Spleen (tissue), 11 donors: ENCODE measurements around the gene MIR17HG. TPM values are rescaled to one million over a fixed set of nuclear protein-coding genes. Genes with fewer than 3 reads are reported as not detected.

ENCODE experiments used
- DNase-seq: peaks from one replicate; pipeline ENCODE4 v3.0.0-alpha.2; 2020
- H3K27ac ChIP-seq, 8 donors: fragments of 200-600 bp; sonication (generic) in 7 of 8; 1 replicate in 4 of 8; 2 replicates in 4 of 8; pipeline versions ENCODE4 v1.5.0 to v1.8.0; 2016 to 2021; ENCODE audit warnings: inconsistent platforms in 4 of 8, mild to moderate bottlenecking in 4 of 8, moderate library complexity in 1 of 8
- H3K27me3 ChIP-seq, 7 donors: fragments of 200-600 bp; sonication (generic) in 6 of 7; replicated peaks in 1 of 7; 1 replicate in 4 of 7; 2 replicates in 3 of 7; pipeline versions ENCODE4 v1.5.0 to v1.8.0; 2016 to 2021; ENCODE audit warnings: inconsistent platforms in 3 of 7, mild to moderate bottlenecking in 1 of 7
- H3K36me3 ChIP-seq, 6 donors: fragments of 200-600 bp; sonication (generic) in 5 of 6; 1 replicate in 4 of 6; 2 replicates in 2 of 6; pipeline versions ENCODE4 v1.5.0 to v1.8.0; 2016 to 2021; ENCODE audit warnings: inconsistent platforms in 2 of 6
- H3K4me1 ChIP-seq, 6 donors: fragments of 200-600 bp; sonication (generic) in 5 of 6; 1 replicate in 3 of 6; 2 replicates in 3 of 6; pipeline versions ENCODE4 v1.5.0 to v1.8.0; 2016 to 2021; ENCODE audit warnings: inconsistent platforms in 3 of 6
- H3K4me3 ChIP-seq, 8 donors: fragments of 200-600 bp; sonication (generic) in 7 of 8; 1 replicate in 4 of 8; 2 replicates in 4 of 8; pipeline versions ENCODE4 v1.5.0 to v1.8.0; 2016 to 2021; ENCODE audit warnings: inconsistent platforms in 4 of 8, mild to moderate bottlenecking in 4 of 8, moderate library complexity in 2 of 8
- H3K9me3 ChIP-seq, 8 donors: fragments of 200-600 bp; sonication (generic) in 7 of 8; 1 replicate in 4 of 8; 2 replicates in 4 of 8; pipeline versions ENCODE4 v1.5.0 to v1.8.0; 2016 to 2021; ENCODE audit warnings: inconsistent platforms in 4 of 8
- CTCF ChIP-seq, 11 experiments: fragments of 200-600 bp in 7 of 11; fragments of 450-650 bp in 4 of 11; sonication (generic) in 4 of 11; IDR thresholded peaks in 8 of 11; conservative IDR thresholded peaks in 3 of 11; 1 replicate in 7 of 11; 2 replicates in 4 of 11; pipeline versions ENCODE4 v1.4.0 to v1.8.0; 2016 to 2021; ENCODE audit warnings: antibody characterized with exemption in 11 of 11, inconsistent platforms in 4 of 11, mild to moderate bottlenecking in 1 of 11
- POLR2A ChIP-seq, 3 donors: fragments of 450-650 bp; IDR thresholded peaks; one replicate each; pipeline ENCODE4 v1.5.1; 2017; ENCODE audit warnings: antibody characterized with exemption in 3 of 3, mild to moderate bottlenecking in 1 of 3
- POLR2AphosphoS5 ChIP-seq, 3 donors: sonication (generic); formaldehyde crosslinking; IDR thresholded peaks; one replicate each; pipeline ENCODE4 v1.5.1; 2017; ENCODE audit warnings: antibody characterized with exemption in 3 of 3
- WGBS, 5 donors: extraction: QIAGEN DNeasy Blood & Tissue Kit in 3 of 5; methylation state at CpG; one replicate each; pipeline versions ENCODE4 v1.1.5 to v1.1.7; 2013 to 2018; 5-methylcytosine and 5-hydroxymethylcytosine counted together
- intact Hi-C: fragments of 100-400 bp; cut with DNase I; formaldehyde crosslinking; loops from one replicate; pipeline ENCODE4 v1.15.0; 2023; ENCODE audit warnings: low total_unique reads
- polyA plus RNA-seq, 3 donors: library from polyadenylated mRNA; stranded (reverse); fragments of 200-250 nt; gene quantifications; one replicate each; pipeline ENCODE4 v1.2.1, GENCODE V29; 2013
- total RNA-seq, 7 donors: library from RNA; depleted of rRNA in 3 of 7; stranded (reverse); fragments of >200 nt in 3 of 7; fragmentation: NEBNext Ultra II Directional in 4 of 7; extraction: Animal tissue kit (Norgen Biotek cat#: 25700) in 4 of 7; gene quantifications; one replicate each; pipeline versions ENCODE4 v1.1.0 to v1.2.1, GENCODE V29; 2016 to 2021
- donor health status: healthy with polysubstance abuse.
- donor health status: DM: no; HTN: no; CAD: no; lungs with moderate emphysema.
- donor health status: DM: no; HTN: no; CAD: no.
- donor health status: Bipolar disorder and iron deficiency.
- donor health status: healthy.
- donor health status: DM: no; HTN: no; CAD: no.
- donor health status: DM: yes; HTN: yes; CAD: no.

Gene MIR17HG
- total and polyA plus RNA-seq, 10 donors = 3.7 to 15.0 (median 6.6) TPM

- DNase-seq = no peak
- no peak for TF ChIP-seq CTCF (IDR thresholded peaks at IDR 0.05 in 8 of 11, conservative IDR thresholded peaks at IDR 0.05 in 3 of 11)
- no peak for TF ChIP-seq POLR2A (IDR thresholded peaks at IDR 0.05)
- no peak for TF ChIP-seq POLR2AphosphoS5 (IDR thresholded peaks at IDR 0.05)
- intact Hi-C loops = no loop called here
- Histone ChIP-seq H3K36me3 (no peaks in the 10 kb centered on the region), H3K27ac (no peak overlapping the region), H3K4me3 (no peak overlapping the region), H3K4me1 (no peaks in the 10 kb centered on the region), H3K27me3 (no peaks in the 10 kb centered on the region), H3K9me3 (no peaks in the 10 kb centered on the region)
- WGBS, 5 donors = 70 to 91% (median 85%) methylated on average over 3 of the region's 3 CpGs
Measured at GRCh38 chr13:91368676-91369440, 21.4 kb downstream of the MIR17HG start.

- H3K27ac ChIP-seq = no peak overlapping the region
- DNase-seq = no peak
- 54 to 76% (median 65%) methylated on average over 3 of the region's 3 CpGs for WGBS, 5 donors
- H3K9me3 ChIP-seq = no peaks in the 10 kb centered on the region
- H3K4me1 ChIP-seq = no peaks in the 10 kb centered on the region
- H3K4me3 ChIP-seq = no peak overlapping the region
- TF ChIP-seq POLR2A (IDR thresholded peaks at IDR 0.05) (no peak), CTCF (IDR thresholded peaks at IDR 0.05 in 8 of 11, conservative IDR thresholded peaks at IDR 0.05 in 3 of 11) (no peak), POLR2AphosphoS5 (IDR thresholded peaks at IDR 0.05) (no peak)
- H3K36me3 ChIP-seq = no peaks in the 10 kb centered on the region
- no peaks in the 10 kb centered on the region for H3K27me3 ChIP-seq
- intact Hi-C loops = no loop called here
Measured at GRCh38 chr13:91369441-91369831, 21.9 kb downstream of the MIR17HG start.

- H3K9me3 ChIP-seq = no peaks in the 10 kb centered on the region
- TF ChIP-seq CTCF (IDR thresholded peaks at IDR 0.05 in 8 of 11, conservative IDR thresholded peaks at IDR 0.05 in 3 of 11) = no peak
- TF ChIP-seq POLR2AphosphoS5 (IDR thresholded peaks at IDR 0.05) = no peak
- no peak for TF ChIP-seq POLR2A (IDR thresholded peaks at IDR 0.05)
- 88 to 94% (median 93%) methylated on average over 2 of the region's 2 CpGs for WGBS, 5 donors
Measured at GRCh38 chr13:91370501-91370900, 23.0 kb downstream of the MIR17HG start.

GRCh38 chr13:91372911-91373310 is 25.4 kb downstream of the MIR17HG start:
- intact Hi-C loops = no loop called here
- H3K36me3 ChIP-seq = no peaks in the 10 kb centered on the region
- no peaks in the 10 kb centered on the region for H3K27me3 ChIP-seq
- H3K9me3 ChIP-seq = no peaks in the 10 kb centered on the region
- no peak for TF ChIP-seq CTCF (IDR thresholded peaks at IDR 0.05 in 8 of 11, conservative IDR thresholded peaks at IDR 0.05 in 3 of 11)
- no peak for TF ChIP-seq POLR2A (IDR thresholded peaks at IDR 0.05)
- TF ChIP-seq POLR2AphosphoS5 (IDR thresholded peaks at IDR 0.05) = no peak
- no peak overlapping the region for H3K27ac ChIP-seq
- H3K4me1 ChIP-seq = peaks cover 0 to 6% (median 0%) of the 10 kb centered on the region in 6 donors
- DNase-seq = no peak
- H3K4me3 ChIP-seq = no peak overlapping the region
- 53 to 72% (median 61%) methylated on average over 3 of the region's 3 CpGs for WGBS, 5 donors

More at GRCh38 chr13:91370501-91370900, 23.0 kb downstream of the MIR17HG start:
- Histone ChIP-seq H3K36me3 (no peaks in the 10 kb centered on the region), H3K4me3 (no peak overlapping the region), H3K27ac (no peak overlapping the region), H3K4me1 (peaks cover 0 to 6% (median 0%) of the 10 kb centered on the region in 6 donors), H3K27me3 (no peaks in the 10 kb centered on the region)
- no peak for DNase-seq
- intact Hi-C loops = no loop called here
